Ectodermal cell (in vitro differentiated cells): ENCODE results near the gene DDX54.

Experiments
- H3K27ac ChIP-seq: 2 replicates; pipeline ENCODE4 v1.7.0; 2013; ENCODE audit warnings: mild to moderate bottlenecking, low read depth, low read length; ENCODE audit not compliant: insufficient read depth, poor library complexity, severe bottlenecking
- H3K27me3 ChIP-seq: 2 replicates; pipeline ENCODE4 v1.7.0; 2013; ENCODE audit warnings: mild to moderate bottlenecking, low read length; ENCODE audit not compliant: insufficient read depth, control insufficient read depth, poor library complexity, severe bottlenecking
- H3K36me3 ChIP-seq: one replicate; pipeline ENCODE4 v1.7.0; 2013; ENCODE audit warnings: low read length; ENCODE audit not compliant: control insufficient read depth, insufficient read depth
- H3K4me1 ChIP-seq: one replicate; pipeline ENCODE4 v1.7.0; 2013; ENCODE audit warnings: low read length; ENCODE audit not compliant: control insufficient read depth, insufficient read depth
- H3K4me3 ChIP-seq: 2 replicates; pipeline ENCODE4 v1.7.0; 2013; ENCODE audit warnings: low read depth, low read length, control low read depth; ENCODE audit not compliant: insufficient read depth
- H3K9me3 ChIP-seq: 2 replicates; pipeline ENCODE4 v1.7.0; 2013; ENCODE audit warnings: mild to moderate bottlenecking, low read length, moderate library complexity; ENCODE audit not compliant: control insufficient read depth
- WGBS, 2 experiments: methylation state at CpG; one replicate each; pipeline ENCODE4 v1.1.7; 2013; ENCODE audit warnings: missing lambda C conversion rate in 2 of 2; 5-methylcytosine and 5-hydroxymethylcytosine counted together

Gene DDX54

GRCh38 chr12:113109360-113109759, 75.9 kb downstream of the DDX54 start:
- WGBS, 2 experiments = 89 to 96% methylated on average over 5 of the region's 5 CpGs
- peaks cover 3% of the 10 kb centered on the region for H3K4me1 ChIP-seq

GRCh38 chr12:113108308-113108707, 77.0 kb downstream of the DDX54 start:
- no peak overlapping the region for H3K4me3 ChIP-seq
- WGBS, 2 experiments = 93 to 97% methylated on average over 4 of the region's 4 CpGs
- peaks cover 3% of the 10 kb centered on the region for H3K4me1 ChIP-seq
- H3K27ac ChIP-seq = no peak overlapping the region
- H3K27me3 ChIP-seq = peaks cover 15% of the 10 kb centered on the region
- no peaks in the 10 kb centered on the region for H3K9me3 ChIP-seq
- H3K36me3 ChIP-seq = no peaks in the 10 kb centered on the region

More at GRCh38 chr12:113109360-113109759, 75.9 kb downstream of the DDX54 start:
- no peak overlapping the region for H3K4me3 ChIP-seq
- no peaks in the 10 kb centered on the region for H3K36me3 ChIP-seq
- no peaks in the 10 kb centered on the region for H3K9me3 ChIP-seq
- H3K27ac ChIP-seq = no peak overlapping the region
- peaks cover 5% of the 10 kb centered on the region for H3K27me3 ChIP-seq
